ENCODE results near the gene BABAM2.
"Not testable (repeated sequence)": the region's sequence is repeated elsewhere in the genome, so short reads cannot be mapped to it uniquely, and the experiment has no call there.

BABAM2 gene

DNA sequence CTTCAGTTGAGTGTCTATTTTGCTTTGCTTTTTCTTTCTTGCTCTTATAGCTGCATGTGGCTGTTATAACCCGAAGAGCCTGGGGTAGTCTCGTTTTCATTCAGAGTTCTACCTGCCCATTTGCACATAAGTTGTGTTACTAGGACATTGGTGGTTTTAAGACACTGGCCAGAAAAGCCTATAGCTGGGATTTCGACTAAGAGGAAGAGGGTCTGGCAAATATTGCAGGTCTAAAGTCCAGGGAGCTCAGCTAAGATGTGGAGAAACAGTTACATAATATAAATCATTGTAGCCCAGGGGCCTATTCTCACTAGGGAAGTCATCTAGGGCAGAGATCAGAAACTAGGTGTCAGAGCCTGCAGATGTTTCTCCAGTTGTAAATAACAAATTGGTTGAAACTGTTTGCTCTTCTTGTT lies 120.8 kb downstream of the BABAM2 start:
- in situ Hi-C loops (cut with MboI; ENCODE audit: low sequenced_read_pairs) = no loop called here

DNA sequence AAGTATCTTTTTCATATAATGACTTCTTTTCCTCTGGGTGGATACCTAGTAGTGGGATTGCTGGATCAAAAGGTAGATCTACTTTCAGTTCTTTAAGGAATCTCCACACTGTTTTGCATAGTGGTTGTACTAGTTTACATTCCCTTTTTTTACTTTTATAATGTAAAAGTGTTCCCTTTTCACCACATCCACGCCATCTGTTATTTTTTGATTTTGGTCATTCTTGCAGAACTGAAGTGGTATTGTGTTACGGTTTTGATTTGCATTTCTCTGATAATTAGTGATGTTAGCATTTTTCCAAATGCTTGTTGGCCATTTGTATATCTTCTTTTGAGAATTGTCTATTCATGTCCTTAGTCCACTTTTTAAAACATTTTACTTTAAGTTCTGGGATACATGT lies 127.9 kb downstream of the BABAM2 start:
- in situ Hi-C loops (cut with MboI; ENCODE audit: low sequenced_read_pairs) = not testable (repeated sequence)

DNA sequence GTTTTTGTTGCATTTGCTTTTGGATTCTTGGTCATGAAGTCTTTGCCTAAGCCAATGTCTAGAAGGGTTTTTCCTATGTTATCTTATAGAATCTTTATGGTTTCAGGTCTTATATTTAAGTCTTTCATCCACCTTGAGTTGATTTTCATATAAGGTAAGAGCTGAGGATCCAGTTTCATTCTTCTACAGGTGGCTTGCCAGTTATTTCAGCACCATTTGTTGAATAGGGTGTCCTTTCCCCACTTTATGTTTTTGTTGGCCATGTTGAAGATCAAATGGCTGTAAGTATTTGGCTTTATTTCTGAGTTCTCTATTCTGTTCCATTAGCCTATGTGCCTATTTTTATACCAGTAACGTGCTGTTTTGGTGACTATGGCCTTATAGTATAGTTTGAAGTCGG lies 129.0 kb downstream of the BABAM2 start:
- in situ Hi-C loops (cut with MboI; ENCODE audit: low sequenced_read_pairs) = not testable (repeated sequence)

DNA sequence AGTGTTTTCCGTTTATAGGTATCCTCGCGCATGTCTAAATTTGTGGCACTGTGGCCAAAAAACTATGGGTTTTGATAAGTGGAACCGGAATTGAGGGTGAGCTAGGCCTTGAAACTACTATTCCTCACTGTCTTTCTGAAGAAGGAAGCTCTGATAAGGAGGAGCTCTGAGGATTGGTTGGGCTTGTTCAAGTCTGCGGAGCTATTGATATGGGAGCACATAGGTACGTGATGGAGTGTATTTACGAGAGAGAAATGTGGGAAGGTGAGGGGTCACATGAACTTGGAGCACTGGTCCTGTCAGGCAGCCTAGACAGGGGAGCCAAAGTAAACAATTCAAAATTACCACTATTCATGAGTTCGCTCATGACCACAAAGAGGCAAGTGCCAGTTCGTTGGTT lies 131.4 kb downstream of the BABAM2 start:
- in situ Hi-C loops (cut with MboI; ENCODE audit: low sequenced_read_pairs) = no loop called here

DNA sequence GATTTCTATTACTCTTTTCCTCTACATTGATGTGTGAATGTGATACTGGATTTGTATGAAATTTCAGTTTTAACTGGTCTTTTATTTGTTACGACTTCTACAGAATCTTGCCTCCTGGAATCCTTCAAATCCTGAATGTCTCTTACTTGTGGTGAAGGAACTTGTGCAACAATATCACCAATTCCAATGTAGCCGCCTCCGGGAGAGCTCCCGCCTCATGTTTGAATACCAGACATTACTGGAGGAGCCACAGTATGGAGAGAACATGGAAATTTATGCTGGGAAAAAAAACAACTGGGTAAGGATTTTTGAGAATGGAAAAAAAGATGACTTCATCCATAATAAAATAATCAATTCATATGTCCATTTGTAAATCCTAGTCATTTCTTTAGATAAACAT lies 134.6 kb downstream of the BABAM2 start:
- in situ Hi-C loops (cut with MboI; ENCODE audit: low sequenced_read_pairs) = no loop called here

DNA sequence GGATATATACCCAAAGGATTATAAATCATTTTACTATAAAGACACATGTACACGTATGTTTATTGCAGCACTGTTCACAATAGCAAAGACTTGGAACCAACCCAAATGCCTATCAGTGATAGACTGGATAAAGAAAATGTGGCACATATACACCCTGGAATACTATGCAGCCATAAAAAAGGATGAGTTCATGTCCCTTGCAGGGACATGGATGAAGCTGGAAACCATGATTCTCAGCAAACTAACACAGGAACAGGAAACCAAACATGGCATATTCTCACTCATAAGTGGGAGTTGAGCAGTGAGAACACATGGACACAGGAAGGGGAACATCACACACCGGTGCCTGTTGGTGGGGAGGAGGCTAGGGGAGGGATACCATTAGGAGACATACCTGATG lies 135.7 kb downstream of the BABAM2 start:
- in situ Hi-C loops (cut with MboI; ENCODE audit: low sequenced_read_pairs) = not testable (repeated sequence)

DNA sequence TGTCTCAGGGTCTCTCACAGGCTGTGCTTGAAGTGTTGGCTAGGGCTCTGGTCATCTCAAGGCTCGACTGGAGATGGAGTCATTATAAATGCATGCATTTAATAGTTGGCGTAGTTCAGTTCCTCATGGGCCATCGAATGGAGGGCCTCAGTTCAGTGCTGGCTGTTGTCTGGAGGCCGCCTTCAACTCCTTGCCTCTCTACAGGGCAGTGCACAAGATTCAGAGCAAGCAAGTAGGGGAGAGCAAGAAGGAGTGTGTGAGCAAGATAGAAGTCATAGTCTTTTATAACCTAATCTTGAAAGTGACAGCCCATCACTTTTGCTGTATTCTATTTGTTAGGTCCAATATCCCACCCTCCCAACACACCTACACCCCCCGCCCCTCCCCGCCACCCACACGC lies 137.5 kb downstream of the BABAM2 start:
- in situ Hi-C loops (cut with MboI; ENCODE audit: low sequenced_read_pairs) = no loop called here

DNA sequence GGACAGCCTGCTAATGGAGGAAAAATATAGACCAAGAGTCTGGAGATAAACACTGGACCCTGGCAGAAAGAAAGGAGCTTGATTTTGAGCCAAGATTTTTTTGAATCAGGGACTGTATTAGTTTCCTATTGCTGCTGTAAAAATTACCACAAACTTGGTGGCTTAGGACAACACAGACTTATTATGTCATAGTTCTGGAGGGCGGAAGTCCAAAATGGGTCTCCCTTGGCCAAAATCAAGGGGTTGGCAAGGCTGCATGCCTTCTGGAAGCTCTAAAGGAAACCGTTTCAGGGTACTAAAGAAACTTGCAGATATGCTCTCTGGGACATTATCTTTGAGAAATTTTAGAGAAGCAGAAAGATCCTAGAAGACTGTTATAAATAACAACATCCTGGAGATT lies 140.1 kb downstream of the BABAM2 start:
- in situ Hi-C loops (cut with MboI; ENCODE audit: low sequenced_read_pairs) = no loop called here

DNA sequence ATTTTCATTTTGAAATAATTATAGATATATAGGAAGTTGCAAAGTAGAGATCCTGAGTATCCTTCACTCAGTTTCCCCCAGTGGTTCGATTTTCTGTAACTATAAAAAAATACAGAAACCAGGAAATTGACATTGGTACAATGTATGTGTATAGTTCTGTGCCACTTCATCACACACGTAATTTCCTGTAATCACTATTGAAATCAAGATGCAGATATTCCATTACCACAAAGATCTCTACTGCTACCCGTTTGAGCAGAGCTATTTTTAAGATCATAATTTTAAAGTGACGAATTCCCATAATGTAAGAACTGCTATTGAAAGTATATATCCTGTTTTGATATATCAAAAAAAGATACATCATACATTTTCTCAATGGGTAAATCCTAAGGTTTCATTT lies 142.3 kb downstream of the BABAM2 start:
- in situ Hi-C loops (cut with MboI; ENCODE audit: low sequenced_read_pairs) = no loop called here

DNA sequence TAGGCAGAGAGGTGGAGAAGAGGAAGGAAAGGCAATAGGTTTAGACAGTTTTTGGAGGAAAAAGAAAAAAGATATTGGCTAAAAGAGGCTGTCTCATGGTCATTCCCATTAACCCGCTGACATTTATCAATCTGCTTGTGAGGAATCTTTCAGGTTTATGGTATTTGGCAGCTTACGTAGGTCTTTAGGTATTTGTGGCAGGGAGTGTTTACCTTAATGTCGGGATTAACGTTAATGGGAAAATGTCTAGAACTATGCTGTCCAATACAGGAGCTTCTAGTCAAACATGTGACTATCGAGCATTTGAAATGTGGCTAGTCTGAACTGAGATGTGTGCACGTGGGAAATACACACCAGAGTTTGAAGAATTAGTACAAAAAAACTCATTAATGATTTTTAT lies 144.2 kb downstream of the BABAM2 start:
- in situ Hi-C loops (cut with MboI; ENCODE audit: low sequenced_read_pairs) = no loop called here

DNA sequence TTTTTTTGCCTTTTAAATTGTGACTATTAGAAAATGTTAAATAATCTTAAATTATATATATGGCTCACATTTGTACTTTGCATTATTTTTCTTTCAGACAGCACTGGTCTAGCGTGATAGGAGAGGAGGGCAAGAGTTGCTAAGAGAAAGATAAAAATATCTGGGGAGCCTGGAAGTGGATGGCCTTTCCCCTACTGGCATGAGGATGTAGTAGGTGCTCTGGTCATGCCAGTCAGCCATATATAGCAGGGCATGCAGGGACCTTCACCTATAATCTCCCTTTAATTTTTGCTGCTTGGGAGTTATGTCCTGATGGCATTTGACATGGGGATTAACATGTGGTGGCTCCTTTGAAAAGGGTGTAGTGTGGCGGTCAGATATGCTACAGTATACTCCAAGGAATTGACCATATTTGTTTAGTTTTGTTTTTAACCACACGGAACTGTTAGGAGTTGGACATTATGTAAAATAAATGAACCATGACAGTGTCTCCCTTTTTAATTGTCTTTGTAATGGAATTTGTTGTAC lies 144.7 kb downstream of the BABAM2 start:
- in situ Hi-C loops (cut with MboI; ENCODE audit: low sequenced_read_pairs) = no loop called here

DNA sequence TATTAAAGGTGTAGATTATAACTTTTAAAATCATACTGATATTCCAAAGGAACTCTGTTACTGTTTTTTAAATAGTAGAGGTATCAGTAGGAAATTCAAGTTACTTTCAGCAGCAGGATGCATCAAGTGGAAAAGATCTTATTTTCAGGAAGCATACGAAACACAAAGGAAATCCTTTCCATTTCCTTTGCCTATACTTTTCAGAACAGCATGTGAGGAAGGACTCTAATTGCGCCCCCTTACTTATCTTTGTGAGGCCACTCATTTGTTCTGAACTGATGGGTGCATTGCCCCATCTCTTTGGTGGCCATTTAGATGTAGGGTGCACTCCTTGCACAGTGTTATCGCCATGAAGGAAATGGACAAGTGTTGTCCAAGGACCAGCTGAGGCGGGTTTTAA lies 145.3 kb downstream of the BABAM2 start:
- in situ Hi-C loops (cut with MboI; ENCODE audit: low sequenced_read_pairs) = no loop called here

DNA sequence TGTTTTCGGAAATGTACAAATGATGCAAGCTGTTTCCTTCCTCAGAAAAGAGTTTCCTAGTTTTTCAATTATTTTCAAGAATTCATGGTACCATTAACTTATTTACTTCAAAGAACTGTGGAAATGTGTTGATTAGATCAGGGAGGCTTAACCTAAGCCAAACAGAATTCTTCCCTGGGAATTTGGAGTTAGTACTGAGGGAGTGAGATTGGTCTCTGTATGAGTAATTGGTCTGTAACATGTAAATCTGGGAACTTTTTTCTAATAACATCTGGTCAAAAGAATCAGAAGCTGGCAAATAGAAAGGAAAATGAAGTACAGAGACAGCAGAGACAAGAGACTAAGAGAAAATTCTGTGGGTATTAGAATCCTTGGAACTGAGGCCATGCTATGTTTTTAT lies 145.8 kb downstream of the BABAM2 start:
- in situ Hi-C loops (cut with MboI; ENCODE audit: low sequenced_read_pairs) = no loop called here

DNA sequence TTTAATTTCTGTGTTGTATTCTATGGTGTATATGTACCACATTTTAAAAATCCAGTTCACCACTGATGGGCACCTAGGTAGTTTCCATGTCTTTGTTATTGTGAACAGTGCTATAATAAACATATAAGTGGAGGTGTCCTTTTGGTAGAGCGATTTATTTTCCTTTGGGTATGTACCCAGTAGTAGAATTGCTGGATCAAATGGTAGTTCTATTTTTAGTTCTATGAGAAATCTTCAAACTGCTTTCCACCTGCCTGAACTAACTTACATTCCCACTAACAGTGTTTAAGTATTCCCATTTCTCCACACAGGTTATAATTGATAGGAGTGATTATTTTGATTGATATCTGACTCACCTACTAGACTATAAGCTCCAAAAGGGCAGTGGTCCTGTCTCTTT lies 148.2 kb downstream of the BABAM2 start:
- in situ Hi-C loops (cut with MboI; ENCODE audit: low sequenced_read_pairs) = no loop called here

DNA sequence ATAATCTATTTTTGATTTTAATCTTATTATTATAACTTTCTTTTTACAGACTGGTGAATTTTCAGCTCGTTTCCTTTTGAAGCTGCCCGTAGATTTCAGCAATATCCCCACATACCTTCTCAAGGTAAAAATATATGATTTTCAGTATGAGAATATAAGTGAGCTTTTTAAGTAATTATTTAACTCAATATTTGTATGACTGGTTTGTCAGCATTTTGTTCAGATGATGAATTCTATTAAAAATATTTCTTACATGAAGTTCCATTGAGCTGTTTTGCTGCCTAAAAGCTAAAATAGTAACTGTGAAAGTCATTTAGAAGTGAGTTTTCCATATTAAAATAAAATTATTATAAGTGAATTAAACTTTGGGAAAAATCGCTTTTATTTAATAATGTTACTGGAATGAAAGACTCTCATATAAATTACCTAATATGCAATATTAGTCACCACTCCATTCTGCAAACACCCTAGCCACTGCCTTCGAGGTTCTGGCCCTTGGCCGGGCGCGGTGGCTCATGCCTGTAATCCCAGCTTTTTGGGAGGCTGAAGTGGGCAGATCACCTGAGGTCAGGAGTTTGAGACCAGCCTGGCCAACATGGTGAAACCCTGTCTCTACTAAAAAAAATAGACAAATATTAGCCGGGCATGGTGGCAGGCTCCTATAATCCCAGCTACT lies 155.3 kb downstream of the BABAM2 start:
- in situ Hi-C loops (cut with MboI; ENCODE audit: low sequenced_read_pairs) = no loop called here

DNA sequence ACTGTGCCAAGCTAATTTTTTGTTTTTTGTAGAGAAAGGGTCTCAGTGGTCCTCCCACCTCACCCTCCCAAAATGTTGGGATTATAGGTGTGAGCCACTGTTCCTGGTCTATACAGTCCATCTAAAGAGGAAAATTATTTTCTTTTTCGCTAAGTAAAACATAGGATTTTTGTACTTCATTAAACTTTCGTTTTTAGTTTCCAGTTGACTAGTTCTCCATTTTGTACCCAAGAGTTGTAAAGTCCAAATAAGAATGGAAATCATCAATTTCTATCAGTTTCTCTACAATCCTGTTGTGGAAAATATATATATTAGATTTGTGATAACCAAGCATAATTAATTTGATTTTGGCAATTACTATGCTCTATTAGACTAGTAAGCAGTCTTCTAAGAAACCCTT lies 156.4 kb downstream of the BABAM2 start:
- in situ Hi-C loops (cut with MboI; ENCODE audit: low sequenced_read_pairs) = no loop called here

DNA sequence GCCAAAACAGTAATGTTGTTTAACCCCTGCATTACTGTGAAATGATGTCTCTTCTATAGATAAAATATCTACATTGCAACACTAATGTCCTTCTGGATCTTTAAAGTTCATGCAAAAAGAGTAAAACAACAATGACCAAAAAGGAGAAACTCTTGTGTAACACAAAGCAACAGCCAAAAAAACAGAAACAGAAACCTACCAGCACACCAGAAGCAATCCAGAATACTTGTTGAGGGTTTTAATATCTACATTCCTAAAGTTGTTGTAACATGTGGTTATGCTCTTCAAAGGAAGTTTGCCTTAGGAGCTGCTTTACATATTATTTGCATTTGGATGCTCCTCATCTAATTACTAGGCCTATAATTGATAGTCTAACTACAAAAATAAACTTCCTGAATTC lies 157.2 kb downstream of the BABAM2 start:
- in situ Hi-C loops (cut with MboI; ENCODE audit: low sequenced_read_pairs) = no loop called here

DNA sequence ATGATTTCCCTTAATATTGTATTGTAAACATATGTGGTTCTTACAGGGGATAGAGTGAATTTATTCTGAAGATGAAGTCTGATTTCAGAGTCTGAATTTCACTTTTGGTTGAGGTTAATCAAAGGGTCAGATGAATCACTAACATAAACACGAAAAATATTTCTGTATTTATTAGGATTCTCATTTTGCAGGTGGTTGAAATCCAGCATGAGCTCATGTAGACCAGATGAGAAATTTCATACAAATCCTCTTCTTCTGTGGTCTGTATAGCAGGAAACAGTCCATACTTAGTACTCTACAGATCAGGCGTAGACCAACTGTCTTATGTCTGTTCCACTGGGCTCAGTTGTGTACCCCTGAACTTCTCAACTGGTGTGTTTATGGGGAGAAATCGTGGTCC lies 157.8 kb downstream of the BABAM2 start:
- in situ Hi-C loops (cut with MboI; ENCODE audit: low sequenced_read_pairs) = no loop called here

DNA sequence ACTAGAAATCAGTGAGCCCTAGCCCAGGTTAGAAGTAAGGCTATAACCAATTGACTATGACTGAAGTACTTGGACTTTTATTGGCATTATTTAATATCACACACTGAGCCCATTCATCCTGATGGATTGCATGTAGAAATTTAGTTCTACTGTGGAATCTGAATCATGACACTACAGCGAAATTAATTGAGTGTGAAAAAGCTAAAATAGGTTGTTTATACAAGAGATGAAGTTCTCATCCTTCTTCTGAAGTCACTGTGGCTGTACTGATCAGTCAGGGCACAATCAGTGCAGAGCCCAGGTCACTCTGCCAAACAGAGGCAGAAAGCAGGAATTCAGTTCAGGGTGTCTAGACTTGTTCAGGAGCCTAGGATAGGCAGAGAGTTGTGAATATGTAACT lies 158.9 kb downstream of the BABAM2 start:
- in situ Hi-C loops (cut with MboI; ENCODE audit: low sequenced_read_pairs) = no loop called here

DNA sequence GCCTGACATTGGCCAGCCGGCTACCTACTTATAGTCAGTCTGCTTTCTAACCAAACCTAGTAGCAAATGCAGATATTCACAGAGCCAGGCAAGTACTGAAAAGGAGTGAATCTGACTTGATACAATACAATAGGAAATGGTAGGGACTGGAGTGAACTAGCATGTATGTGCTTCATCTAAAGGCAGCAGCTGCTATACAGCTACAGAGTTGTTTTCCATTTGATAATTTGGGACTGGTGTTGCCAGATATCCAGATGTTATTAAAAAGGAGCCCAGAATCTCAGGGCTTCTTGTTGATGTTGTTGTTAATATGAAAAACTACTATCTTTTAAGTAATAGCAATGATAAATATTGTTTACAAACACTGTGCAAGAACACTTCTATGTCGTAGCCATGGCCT lies 159.4 kb downstream of the BABAM2 start:
- in situ Hi-C loops (cut with MboI; ENCODE audit: low sequenced_read_pairs) = no loop called here

DNA sequence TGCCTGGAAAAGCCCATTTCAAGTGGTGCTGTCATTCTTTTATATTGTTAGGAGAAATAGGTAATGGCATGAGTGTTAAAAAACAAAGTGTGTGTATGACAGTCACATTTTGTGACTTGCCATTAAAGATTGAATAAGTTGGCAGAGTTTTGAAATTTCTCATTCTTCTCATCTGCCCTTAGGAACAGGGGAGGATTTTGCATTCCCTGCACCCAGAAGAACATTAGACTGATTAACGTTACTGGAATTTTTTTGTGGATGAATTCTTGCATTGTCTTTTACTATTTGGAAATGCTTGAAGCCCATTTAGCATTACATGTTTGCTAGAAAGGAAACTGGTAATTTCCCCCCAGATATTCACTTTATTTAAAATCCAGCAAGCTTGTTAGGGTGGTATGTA lies 162.2 kb downstream of the BABAM2 start:
- in situ Hi-C loops (cut with MboI; ENCODE audit: low sequenced_read_pairs) = no loop called here

DNA sequence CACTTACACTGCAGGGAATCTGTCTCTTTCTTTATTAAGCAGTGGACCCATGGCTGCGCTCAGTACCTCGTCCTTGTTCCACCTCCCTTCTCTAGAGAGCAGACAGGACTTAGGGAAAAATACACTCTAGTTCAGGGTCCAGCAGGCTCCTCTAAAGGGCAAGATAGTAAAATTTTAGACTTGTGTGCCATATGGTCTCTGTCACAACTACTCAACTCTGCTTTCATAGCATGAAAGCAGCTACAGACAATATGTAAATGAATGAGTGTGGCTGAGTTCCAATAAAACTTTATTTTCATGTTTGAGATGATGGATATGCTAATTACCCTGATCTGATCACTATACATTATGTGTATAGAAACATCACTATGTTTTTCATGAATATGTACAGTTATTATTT lies 163.1 kb downstream of the BABAM2 start:
- in situ Hi-C loops (cut with MboI; ENCODE audit: low sequenced_read_pairs) = no loop called here

DNA sequence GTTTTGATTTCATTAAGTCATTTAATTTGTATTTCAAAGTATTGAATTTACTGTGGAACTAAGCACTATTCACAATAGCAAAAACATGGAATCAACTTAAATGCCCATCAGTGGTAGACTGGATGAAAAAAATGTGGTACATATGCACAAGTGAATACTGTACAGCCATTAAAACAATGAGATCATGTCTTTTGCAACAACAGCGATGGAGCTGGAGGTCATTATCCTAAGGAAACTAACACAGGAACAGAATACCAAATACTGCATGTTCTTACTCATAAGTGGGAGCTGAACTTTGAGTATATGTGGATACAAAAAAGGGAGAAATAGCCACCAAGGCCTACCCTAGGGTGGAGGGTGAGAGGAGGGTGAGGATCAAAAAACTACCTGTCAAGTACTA lies 164.4 kb downstream of the BABAM2 start:
- in situ Hi-C loops (cut with MboI; ENCODE audit: low sequenced_read_pairs) = no loop called here

All from HL-60/S4 (cell line).